ENCODE data around the gene TRRAP. TPM values are rescaled to one million over a fixed set of nuclear protein-coding genes. Genes with fewer than 3 reads are reported as not detected.

The TRRAP gene
- total and polyA plus RNA-seq, 4 donors: 8.3 to 43.1 (median 20.9) TPM

DNA sequence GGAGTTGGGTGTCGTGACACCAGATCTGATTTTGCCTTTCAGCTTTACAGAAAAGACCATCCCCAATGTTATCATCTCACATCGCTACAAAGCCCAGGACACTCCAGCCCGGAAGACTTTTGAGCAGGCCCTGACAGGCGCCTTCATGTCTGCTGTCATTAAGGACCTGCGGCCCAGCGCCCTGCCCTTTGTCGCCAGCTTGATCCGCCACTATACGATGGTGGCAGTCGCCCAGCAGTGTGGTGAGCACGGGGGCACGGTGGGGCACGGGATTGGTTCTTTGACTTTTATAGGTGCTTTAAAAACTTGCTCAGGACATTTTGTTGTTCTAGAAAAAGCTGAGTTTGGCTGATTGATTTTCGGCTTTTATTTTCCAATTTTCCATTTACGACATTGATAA, 48.8 kb downstream of the TRRAP start:
- H3K4me1 ChIP-seq (ENCODE audit: control insufficient read depth in 5 of 5, insufficient read depth in 5 of 5, low read length in 5 of 5): peaks cover 0 to 2% (median 0%) of the 10 kb centered on the region in 5 donors
- H3K36me3 ChIP-seq (ENCODE audit: control insufficient read depth in 4 of 4, insufficient read depth in 4 of 4, low read length in 4 of 4): peaks cover 39 to 55% (median 49%) of the 10 kb centered on the region in 4 donors
- H3K27me3 ChIP-seq (ENCODE audit: control insufficient read depth in 3 of 3, insufficient read depth in 3 of 3, low read length in 2 of 3): no peaks in the 10 kb centered on the region
- no peak overlapping the region for H3K9ac ChIP-seq (ENCODE audit: insufficient read depth in 1 of 2, low read length in 2 of 2)
- ATAC-seq (ENCODE audit: insufficient read depth, low FRiP score) (no peak), DNase-seq (no peak)
- H3K4me3 ChIP-seq: no peak overlapping the region
- peaks cover 0 to 1% (median 0%) of the 10 kb centered on the region in 4 donors for H3K9me3 ChIP-seq (ENCODE audit: control insufficient read depth in 4 of 4, insufficient read depth in 3 of 4, low read length in 3 of 4)
- 98 to 99% methylated on average over 15 of the region's 15 CpGs for WGBS, 2 donors
- TF ChIP-seq, protein P1, sequence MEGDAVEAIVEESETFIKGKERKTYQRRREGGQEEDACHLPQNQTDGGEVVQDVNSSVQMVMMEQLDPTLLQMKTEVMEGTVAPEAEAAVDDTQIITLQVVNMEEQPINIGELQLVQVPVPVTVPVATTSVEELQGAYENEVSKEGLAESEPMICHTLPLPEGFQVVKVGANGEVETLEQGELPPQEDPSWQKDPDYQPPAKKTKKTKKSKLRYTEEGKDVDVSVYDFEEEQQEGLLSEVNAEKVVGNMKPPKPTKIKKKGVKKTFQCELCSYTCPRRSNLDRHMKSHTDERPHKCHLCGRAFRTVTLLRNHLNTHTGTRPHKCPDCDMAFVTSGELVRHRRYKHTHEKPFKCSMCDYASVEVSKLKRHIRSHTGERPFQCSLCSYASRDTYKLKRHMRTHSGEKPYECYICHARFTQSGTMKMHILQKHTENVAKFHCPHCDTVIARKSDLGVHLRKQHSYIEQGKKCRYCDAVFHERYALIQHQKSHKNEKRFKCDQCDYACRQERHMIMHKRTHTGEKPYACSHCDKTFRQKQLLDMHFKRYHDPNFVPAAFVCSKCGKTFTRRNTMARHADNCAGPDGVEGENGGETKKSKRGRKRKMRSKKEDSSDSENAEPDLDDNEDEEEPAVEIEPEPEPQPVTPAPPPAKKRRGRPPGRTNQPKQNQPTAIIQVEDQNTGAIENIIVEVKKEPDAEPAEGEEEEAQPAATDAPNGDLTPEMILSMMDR (IDR thresholded peaks at IDR 0.05; ENCODE audit: control extremely low read depth, extremely low read depth): no peak
- no peak overlapping the region for H3K27ac ChIP-seq (ENCODE audit: low read depth in 1 of 2, low read length in 1 of 2)

- peaks cover 38 to 53% (median 45%) of the 10 kb centered on the region in 4 donors for H3K36me3 ChIP-seq (ENCODE audit: control insufficient read depth in 4 of 4, insufficient read depth in 4 of 4, low read length in 4 of 4)
- WGBS, 2 donors: 94 to 95% methylated on average over 10 of the region's 10 CpGs
- no peaks in the 10 kb centered on the region for H3K4me1 ChIP-seq (ENCODE audit: control insufficient read depth in 5 of 5, insufficient read depth in 5 of 5, low read length in 5 of 5)
- peaks cover 0 to 1% (median 0%) of the 10 kb centered on the region in 4 donors for H3K9me3 ChIP-seq (ENCODE audit: control insufficient read depth in 4 of 4, insufficient read depth in 3 of 4, low read length in 3 of 4)
- H3K27ac ChIP-seq (ENCODE audit: low read depth in 1 of 2, low read length in 1 of 2): no peak overlapping the region
- no peak for DNase-seq
- TF ChIP-seq, protein P1 (IDR thresholded peaks at IDR 0.05; ENCODE audit: control extremely low read depth, extremely low read depth): no peak
- no peak overlapping the region for H3K9ac ChIP-seq (ENCODE audit: insufficient read depth in 1 of 2, low read length in 2 of 2)
- ATAC-seq (ENCODE audit: insufficient read depth, low FRiP score): no peak
- no peak overlapping the region for H3K4me3 ChIP-seq
- no peaks in the 10 kb centered on the region for H3K27me3 ChIP-seq (ENCODE audit: control insufficient read depth in 3 of 3, insufficient read depth in 3 of 3, low read length in 2 of 3)
Measured at GRCh38 chr7:98930464-98930863, 52.1 kb downstream of the TRRAP start.

DNA sequence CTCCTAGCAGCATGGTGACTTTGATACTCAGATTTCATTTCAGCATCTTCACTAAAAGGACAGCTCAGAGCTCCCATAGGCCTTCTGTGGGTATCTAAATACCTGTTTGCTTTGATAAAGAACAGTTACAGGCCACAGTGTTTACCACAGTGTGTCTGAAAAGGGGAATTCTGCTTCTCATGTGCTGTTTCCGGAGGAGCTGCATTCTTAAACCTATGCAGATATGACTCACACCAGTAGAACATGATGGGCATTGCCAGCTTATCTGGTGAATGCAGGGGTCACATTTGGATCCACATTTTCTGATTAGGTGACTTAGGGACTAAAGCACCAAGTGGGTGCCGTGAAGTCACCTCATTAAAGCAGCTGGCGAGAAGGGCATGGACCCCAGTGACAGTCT, 52.6 kb downstream of the TRRAP start:
- DNase-seq: no peak
- no peak for ATAC-seq (ENCODE audit: insufficient read depth, low FRiP score)
- H3K27me3 ChIP-seq (ENCODE audit: control insufficient read depth in 3 of 3, insufficient read depth in 3 of 3, low read length in 2 of 3): no peaks in the 10 kb centered on the region
- no peaks in the 10 kb centered on the region for H3K4me1 ChIP-seq (ENCODE audit: control insufficient read depth in 5 of 5, insufficient read depth in 5 of 5, low read length in 5 of 5)
- peaks cover 38 to 52% (median 44%) of the 10 kb centered on the region in 4 donors for H3K36me3 ChIP-seq (ENCODE audit: control insufficient read depth in 4 of 4, insufficient read depth in 4 of 4, low read length in 4 of 4)
- TF ChIP-seq, protein P1 (IDR thresholded peaks at IDR 0.05; ENCODE audit: control extremely low read depth, extremely low read depth): no peak
- no peak overlapping the region for H3K4me3 ChIP-seq
- H3K9ac ChIP-seq (ENCODE audit: insufficient read depth in 1 of 2, low read length in 2 of 2): no peak overlapping the region
- no peak overlapping the region for H3K27ac ChIP-seq (ENCODE audit: low read depth in 1 of 2, low read length in 1 of 2)
- H3K9me3 ChIP-seq (ENCODE audit: control insufficient read depth in 4 of 4, insufficient read depth in 3 of 4, low read length in 3 of 4): peaks cover 0 to 1% (median 0%) of the 10 kb centered on the region in 4 donors
- WGBS, 2 donors: 92 to 96% methylated on average over 3 of the region's 3 CpGs

DNA sequence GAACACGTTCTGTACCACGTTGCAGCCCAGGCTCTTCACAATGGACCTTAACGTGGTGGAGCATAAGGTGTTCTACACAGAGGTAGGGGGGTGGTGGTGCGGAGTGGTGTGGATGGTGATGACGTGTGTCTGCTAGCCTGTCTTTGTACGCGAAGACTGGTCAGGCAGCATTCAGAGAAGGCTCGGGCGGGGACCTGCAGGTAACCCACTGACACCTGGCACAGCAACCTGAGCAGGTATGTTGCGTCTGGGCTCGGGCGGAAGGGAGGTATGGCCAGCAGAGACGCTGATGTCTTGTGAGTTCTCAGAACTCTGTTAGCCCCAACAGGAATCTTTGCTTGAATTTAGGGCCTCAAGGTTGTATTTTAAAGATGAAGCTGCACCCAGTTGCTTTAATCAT, 55.0 kb downstream of the TRRAP start:
- Histone ChIP-seq H3K4me3 (no peak overlapping the region), H3K36me3 (ENCODE audit: control insufficient read depth in 4 of 4, insufficient read depth in 4 of 4, low read length in 4 of 4) (peaks cover 43 to 59% (median 50%) of the 10 kb centered on the region in 4 donors), H3K9me3 (ENCODE audit: control insufficient read depth in 4 of 4, insufficient read depth in 3 of 4, low read length in 3 of 4) (peaks cover 0 to 1% (median 0%) of the 10 kb centered on the region in 4 donors), H3K9ac (ENCODE audit: insufficient read depth in 1 of 2, low read length in 2 of 2) (no peak overlapping the region), H3K27ac (ENCODE audit: low read depth in 1 of 2, low read length in 1 of 2) (no peak overlapping the region), H3K27me3 (ENCODE audit: control insufficient read depth in 3 of 3, insufficient read depth in 3 of 3, low read length in 2 of 3) (no peaks in the 10 kb centered on the region), H3K4me1 (ENCODE audit: control insufficient read depth in 5 of 5, insufficient read depth in 5 of 5, low read length in 5 of 5) (no peaks in the 10 kb centered on the region)
- 95 to 97% methylated on average over 13 of the region's 13 CpGs for WGBS, 2 donors
- TF ChIP-seq, protein P1 (IDR thresholded peaks at IDR 0.05; ENCODE audit: control extremely low read depth, extremely low read depth): no peak
- ATAC-seq (ENCODE audit: insufficient read depth, low FRiP score) (no peak), DNase-seq (no peak)
